ENCODE results near the gene TMEM59.
"Not testable (repeated sequence)": the region's sequence is repeated elsewhere in the genome, so short reads cannot be mapped to it uniquely, and the experiment has no call there.

DNA sequence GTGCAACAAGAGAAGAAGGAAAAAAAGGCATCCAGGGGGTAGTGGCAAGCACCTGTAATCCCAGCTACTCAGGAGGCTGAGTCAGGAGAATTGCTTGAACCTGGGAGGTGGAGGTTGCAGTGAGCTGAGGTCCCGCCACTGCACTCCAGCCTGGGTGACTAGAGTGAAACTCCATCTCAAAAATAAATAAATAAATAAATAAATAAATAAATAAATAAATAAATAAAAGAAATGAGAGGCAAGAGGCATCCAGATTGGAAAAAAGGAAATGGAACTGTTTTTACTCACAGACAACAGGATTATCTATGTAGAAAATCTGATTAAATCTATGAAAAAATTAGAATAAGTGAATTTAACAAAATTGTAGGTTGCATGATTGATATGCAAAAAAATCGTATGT is 58.5 kb downstream of the TMEM59 start:
- TF ChIP-seq, protein P1, sequence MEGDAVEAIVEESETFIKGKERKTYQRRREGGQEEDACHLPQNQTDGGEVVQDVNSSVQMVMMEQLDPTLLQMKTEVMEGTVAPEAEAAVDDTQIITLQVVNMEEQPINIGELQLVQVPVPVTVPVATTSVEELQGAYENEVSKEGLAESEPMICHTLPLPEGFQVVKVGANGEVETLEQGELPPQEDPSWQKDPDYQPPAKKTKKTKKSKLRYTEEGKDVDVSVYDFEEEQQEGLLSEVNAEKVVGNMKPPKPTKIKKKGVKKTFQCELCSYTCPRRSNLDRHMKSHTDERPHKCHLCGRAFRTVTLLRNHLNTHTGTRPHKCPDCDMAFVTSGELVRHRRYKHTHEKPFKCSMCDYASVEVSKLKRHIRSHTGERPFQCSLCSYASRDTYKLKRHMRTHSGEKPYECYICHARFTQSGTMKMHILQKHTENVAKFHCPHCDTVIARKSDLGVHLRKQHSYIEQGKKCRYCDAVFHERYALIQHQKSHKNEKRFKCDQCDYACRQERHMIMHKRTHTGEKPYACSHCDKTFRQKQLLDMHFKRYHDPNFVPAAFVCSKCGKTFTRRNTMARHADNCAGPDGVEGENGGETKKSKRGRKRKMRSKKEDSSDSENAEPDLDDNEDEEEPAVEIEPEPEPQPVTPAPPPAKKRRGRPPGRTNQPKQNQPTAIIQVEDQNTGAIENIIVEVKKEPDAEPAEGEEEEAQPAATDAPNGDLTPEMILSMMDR (IDR thresholded peaks at IDR 0.05): not testable (repeated sequence)
- not testable (repeated sequence) for TF ChIP-seq EZH2 (IDR thresholded peaks at IDR 0.05; ENCODE audit: borderline replicate concordance, insufficient read depth, low read depth, low read length, poor library complexity, severe bottlenecking)

All from B cell (primary cell).